Lower lobe of right lung (tissue), 2 donors: ENCODE measurements around the gene CPNE5. TPM values are rescaled to one million over a fixed set of nuclear protein-coding genes. Genes with fewer than 3 reads are reported as not detected.

Experiments used
- ATAC-seq, 2 donors: fragments of 200-7000 bp; cut with Tn5 transposase; one replicate each; pipeline ENCODE4 v1.9.1; 2020 to 2022; ENCODE audit warnings: mild to moderate bottlenecking in 2 of 2, moderate library complexity in 2 of 2
- DNase-seq: peaks from one replicate; pipeline ENCODE4 v3.0.0-alpha.2; 2020
- H3K27ac ChIP-seq: fragments of 200-600 bp; one replicate; pipeline ENCODE4 v1.8.0; 2022
- H3K27me3 ChIP-seq: fragments of 200-600 bp; one replicate; pipeline ENCODE4 v1.8.0; 2022; ENCODE audit warnings: low read depth
- H3K36me3 ChIP-seq: fragments of 200-600 bp; one replicate; pipeline ENCODE4 v1.8.0; 2022; ENCODE audit warnings: mild to moderate bottlenecking
- H3K4me1 ChIP-seq: fragments of 200-600 bp; one replicate; pipeline ENCODE4 v1.8.0; 2022
- H3K4me3 ChIP-seq: fragments of 200-600 bp; one replicate; pipeline ENCODE4 v1.8.0; 2022; ENCODE audit warnings: mild to moderate bottlenecking
- H3K9me3 ChIP-seq: fragments of 200-600 bp; one replicate; pipeline ENCODE4 v1.8.0; 2022
- CTCF ChIP-seq: fragments of 200-600 bp; IDR thresholded peaks from one replicate; pipeline ENCODE4 v1.8.0; 2022; ENCODE audit warnings: antibody characterized with exemption, mild to moderate bottlenecking
- intact Hi-C: fragments of 100-400 bp; cut with DNase I; formaldehyde crosslinking; loops from one replicate; pipeline ENCODE4 v1.11.0; 2022
- total RNA-seq: library from RNA; stranded (reverse); fragmentation: NEBNext Ultra II Directional; extraction: Animal tissue kit (Norgen Biotek cat#: 25700); gene quantifications from one replicate; pipeline ENCODE4 v1.2.1, GENCODE V29; 2021
- donor health status: DM: no; HTN: yes; CAD: no; lungs with severe emphysema.

Gene CPNE5
- total RNA-seq, 1 donor from 2014 or later, result 2.4 TPM

GRCh38 chr6:36703982-36704381, 135.3 kb downstream of the CPNE5 start:
- intact Hi-C loops, result no loop called here
- no peaks in the 10 kb centered on the region for H3K9me3 ChIP-seq
- no peaks in the 10 kb centered on the region for H3K36me3 ChIP-seq
- no peaks in the 10 kb centered on the region for H3K4me1 ChIP-seq
- ATAC-seq (no peak), DNase-seq (no peak)
- TF ChIP-seq CTCF, result no peak
- no peak overlapping the region for H3K27ac ChIP-seq
- no peak overlapping the region for H3K4me3 ChIP-seq
- H3K27me3 ChIP-seq, result no peaks in the 10 kb centered on the region

- H3K4me1 ChIP-seq, result no peaks in the 10 kb centered on the region
- H3K27me3 ChIP-seq, result no peaks in the 10 kb centered on the region
- ATAC-seq, result no peak
- DNase-seq, result no peak
- TF ChIP-seq CTCF, result no peak
- no peak overlapping the region for H3K27ac ChIP-seq
- no peaks in the 10 kb centered on the region for H3K9me3 ChIP-seq
- no peaks in the 10 kb centered on the region for H3K36me3 ChIP-seq
- H3K4me3 ChIP-seq, result no peak overlapping the region
- intact Hi-C loops, result no loop called here
These were observed 136.1 kb downstream of the CPNE5 start for GRCh38 chr6:36703081-36703606.

GRCh38 chr6:36702656-36703055, 136.6 kb downstream of the CPNE5 start:
- H3K27ac ChIP-seq, result no peak overlapping the region
- H3K9me3 ChIP-seq, result no peaks in the 10 kb centered on the region
- H3K27me3 ChIP-seq, result no peaks in the 10 kb centered on the region
- intact Hi-C loops, result no loop called here
- no peaks in the 10 kb centered on the region for H3K4me1 ChIP-seq
- no peaks in the 10 kb centered on the region for H3K36me3 ChIP-seq
- ATAC-seq (no peak), DNase-seq (no peak)
- no peak for TF ChIP-seq CTCF
- no peak overlapping the region for H3K4me3 ChIP-seq

DNA sequence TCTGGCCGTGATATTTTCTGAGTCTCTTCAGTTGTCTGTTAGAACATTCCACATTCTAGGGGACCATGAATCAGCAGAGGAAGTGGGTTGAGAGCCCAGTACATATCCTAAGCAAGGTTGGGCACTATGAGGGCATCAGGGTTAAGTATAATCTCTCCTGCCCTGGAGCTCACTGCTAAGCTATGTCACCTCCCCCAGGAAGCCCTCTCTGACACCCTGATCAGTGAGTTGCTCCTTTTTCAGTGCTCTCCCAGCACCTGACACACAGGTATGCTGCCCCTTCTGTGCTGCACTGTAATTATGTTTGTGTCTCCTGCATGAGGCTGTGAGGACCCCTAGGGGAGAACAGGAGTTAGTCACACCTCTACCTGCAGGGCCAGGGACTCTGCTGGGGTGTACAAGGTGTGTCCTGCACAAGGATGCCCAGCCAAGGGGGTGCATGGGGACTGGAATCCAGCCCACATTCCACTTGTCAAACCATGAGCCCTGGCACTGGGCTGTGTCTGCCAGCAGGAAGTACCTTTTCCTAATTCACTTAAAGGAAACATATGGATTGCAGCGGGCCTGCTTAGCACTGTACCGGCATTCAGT, 137.7 kb downstream of the CPNE5 start:
- intact Hi-C loops, result no loop called here

GRCh38 chr6:36700831-36701230, 138.4 kb downstream of the CPNE5 start:
- H3K27ac ChIP-seq, result no peak overlapping the region
- intact Hi-C loops, result no loop called here
- ATAC-seq, result peak in 1 of 2 donors; percentile 59
- DNase-seq, result no peak
- H3K9me3 ChIP-seq, result no peaks in the 10 kb centered on the region
- no peak for TF ChIP-seq CTCF
- no peaks in the 10 kb centered on the region for H3K36me3 ChIP-seq
- H3K4me3 ChIP-seq, result no peak overlapping the region
- H3K4me1 ChIP-seq, result no peaks in the 10 kb centered on the region
- H3K27me3 ChIP-seq, result no peaks in the 10 kb centered on the region

More for the DNA sequence above, 137.7 kb downstream of the CPNE5 start:
- DNase-seq, result no peak
- ATAC-seq, result peak; percentile 39 to 69
- H3K4me3 ChIP-seq, result no peak overlapping the region
- no peaks in the 10 kb centered on the region for H3K4me1 ChIP-seq
- no peaks in the 10 kb centered on the region for H3K27me3 ChIP-seq
- no peak for TF ChIP-seq CTCF
- H3K27ac ChIP-seq, result no peak overlapping the region
- H3K36me3 ChIP-seq, result no peaks in the 10 kb centered on the region
- no peaks in the 10 kb centered on the region for H3K9me3 ChIP-seq
